Fibroblast of lung (primary cell): ENCODE results near the gene PPP2R5A.

Source experiments
- CTCF ChIP-seq, 2 donors: IDR thresholded peaks in 1 of 2; conservative IDR thresholded peaks in 1 of 2; 1 replicate in 1 of 2; 2 replicates in 1 of 2; pipeline ENCODE4 v1.5.1; 2011 to 2012; ENCODE audit warnings: low read length in 2 of 2, control low read depth in 1 of 2, inconsistent platforms in 1 of 2, low read depth in 1 of 2, mild to moderate bottlenecking in 1 of 2
- EZH2 ChIP-seq: IDR thresholded peaks from 2 replicates; pipeline ENCODE4 v1.5.1; 2012; ENCODE audit warnings: low read length, control low read depth, mild to moderate bottlenecking; ENCODE audit errors: missing control alignments

GRCh38 chr1:212293579-212293978, 8.4 kb downstream of the PPP2R5A start:
- TF ChIP-seq CTCF (conservative IDR thresholded peaks at IDR 0.05 in 1 of 2, IDR thresholded peaks at IDR 0.05 in 1 of 2; ENCODE audit: low read depth in 1 of 2, low read length in 2 of 2) (peak in 1 of 2 donors; percentile 31), EZH2 (no peak)
